Fibroblast of villous mesenchyme (primary cell): ENCODE results near the gene LARP1B. TPM values are rescaled to one million over a fixed set of nuclear protein-coding genes. Genes with fewer than 3 reads are reported as not detected.
"Not testable (repeated sequence)": the region's sequence is repeated elsewhere in the genome, so short reads cannot be mapped to it uniquely, and the experiment has no call there.

Experiments used
- DNase-seq: peaks from one replicate; pipeline ENCODE4 v3.0.0-alpha.2; 2010; ENCODE audit warnings: low read depth
- H3K4me3 ChIP-seq: 2 replicates; pipeline ENCODE4 v1.5.1; 2011; ENCODE audit warnings: low read depth, mild to moderate bottlenecking, low read length
- CTCF ChIP-seq: IDR thresholded peaks from 2 replicates; pipeline ENCODE4 v1.5.1; 2012; ENCODE audit warnings: low read depth, mild to moderate bottlenecking, low read length; ENCODE audit not compliant: insufficient read depth
- total RNA-seq: library from RNA; depleted of rRNA; stranded (reverse); fragments of >200 nt; gene quantifications from 2 replicates; pipeline ENCODE4 v1.2.3, GENCODE V29; 2012

The LARP1B gene
- total RNA-seq, 1 donor, result 25.5 TPM

GRCh38 chr4:128232719-128233118 lies 171.6 kb downstream of the LARP1B start:
- TF ChIP-seq CTCF, result no peak
- H3K4me3 ChIP-seq, result no peak overlapping the region
- no peak for DNase-seq

GRCh38 chr4:128234836-128235235 lies 173.7 kb downstream of the LARP1B start:
- H3K4me3 ChIP-seq, result no peak overlapping the region
- DNase-seq, result no peak
- no peak for TF ChIP-seq CTCF

- TF ChIP-seq CTCF, result no peak
- no peak overlapping the region for H3K4me3 ChIP-seq
- DNase-seq, result no peak
Observed at GRCh38 chr4:128241019-128241418, 179.9 kb downstream of the LARP1B start.

GRCh38 chr4:128241425-128241913 lies 180.4 kb downstream of the LARP1B start:
- no peak for TF ChIP-seq CTCF
- H3K4me3 ChIP-seq, result no peak overlapping the region
- DNase-seq, result peak; percentile 95

- H3K4me3 ChIP-seq, result no peak overlapping the region
- no peak for TF ChIP-seq CTCF
- DNase-seq, result no peak
Observed at GRCh38 chr4:128241981-128242380, 180.9 kb downstream of the LARP1B start.

- TF ChIP-seq CTCF, result no peak
- no peak for DNase-seq
- no peak overlapping the region for H3K4me3 ChIP-seq
Observed at GRCh38 chr4:128242601-128243000, 181.5 kb downstream of the LARP1B start.

- TF ChIP-seq CTCF, result no peak
- no peak for DNase-seq
Observed at GRCh38 chr4:128244379-128244778, 183.3 kb downstream of the LARP1B start.

GRCh38 chr4:128245391-128245790 lies 184.3 kb downstream of the LARP1B start:
- H3K4me3 ChIP-seq, DNase-seq: not testable (repeated sequence)

More at GRCh38 chr4:128244379-128244778, 183.3 kb downstream of the LARP1B start:
- H3K4me3 ChIP-seq, result no peak overlapping the region
